Activated CD4-positive, alpha-beta T cell treated with anti-CD3 and anti-CD28 coated beads for 36 hours (primary cell): ENCODE results near the gene TNN. TPM values are rescaled to one million over a fixed set of nuclear protein-coding genes. Genes with fewer than 3 reads are reported as not detected.
"Not testable (repeated sequence)": the region's sequence is repeated elsewhere in the genome, so short reads cannot be mapped to it uniquely, and the experiment has no call there.

ENCODE experiments used
- ATAC-seq: fragments of 200-7000 bp; cut with Tn5 transposase; one replicate; pipeline ENCODE4 v1.10.0; 2021; ENCODE audit warnings: mild to moderate bottlenecking, moderate library complexity
- CTCF ChIA-PET: fragments of 350-600 bp; sonication (Branson Sonifier 250); formaldehyde crosslinking; loops from one replicate; lab custom pipeline; 2021; ENCODE audit warnings: antibody characterized with exemption; lab: Charles Lee
- POLR2A ChIA-PET: fragments of 350-600 bp; sonication (Branson Sonifier 250); formaldehyde crosslinking; loops from one replicate; lab custom pipeline; 2021; ENCODE audit warnings: antibody characterized with exemption, inconsistent platforms; lab: Charles Lee
- DNase-seq: peaks from one replicate; pipeline ENCODE4 v3.0.0-alpha.2; 2020
- H3K27ac Mint-ChIP-seq: one replicate; pipeline ENCODE4 v1.8.0; 2021; ENCODE audit warnings: mixed read lengths
- H3K27me3 Mint-ChIP-seq: one replicate; pipeline ENCODE4 v1.8.0; 2021; ENCODE audit warnings: mixed read lengths
- H3K36me3 Mint-ChIP-seq: one replicate; pipeline ENCODE4 v1.8.0; 2021; ENCODE audit warnings: low read depth, mixed read lengths
- H3K4me1 Mint-ChIP-seq: one replicate; pipeline ENCODE4 v1.8.0; 2021; ENCODE audit warnings: mixed read lengths
- H3K4me3 Mint-ChIP-seq: one replicate; pipeline ENCODE4 v1.8.0; 2021; ENCODE audit warnings: mild to moderate bottlenecking, moderate library complexity, mixed read lengths
- H3K9me3 Mint-ChIP-seq: one replicate; pipeline ENCODE4 v1.8.0; 2021; ENCODE audit warnings: low read depth, mixed read lengths
- intact Hi-C, 2 experiments: fragments of 100-400 bp; cut with DNase I in 1 of 2; cut with micrococcal nuclease in 1 of 2; formaldehyde crosslinking; loops; one replicate each; pipeline versions ENCODE4 v1.14.2 to v1.15.1; 2022 to 2024; cut with DNase I, micrococcal nuclease
- total RNA-seq, 2 experiments: library from RNA; stranded (reverse); gene quantifications; one replicate each; pipeline ENCODE4 v1.2.3, GENCODE V29; 2021

TNN gene
- total RNA-seq, 2 experiments from 2014 or later = 0.05 TPM; not detected in 1

DNA sequence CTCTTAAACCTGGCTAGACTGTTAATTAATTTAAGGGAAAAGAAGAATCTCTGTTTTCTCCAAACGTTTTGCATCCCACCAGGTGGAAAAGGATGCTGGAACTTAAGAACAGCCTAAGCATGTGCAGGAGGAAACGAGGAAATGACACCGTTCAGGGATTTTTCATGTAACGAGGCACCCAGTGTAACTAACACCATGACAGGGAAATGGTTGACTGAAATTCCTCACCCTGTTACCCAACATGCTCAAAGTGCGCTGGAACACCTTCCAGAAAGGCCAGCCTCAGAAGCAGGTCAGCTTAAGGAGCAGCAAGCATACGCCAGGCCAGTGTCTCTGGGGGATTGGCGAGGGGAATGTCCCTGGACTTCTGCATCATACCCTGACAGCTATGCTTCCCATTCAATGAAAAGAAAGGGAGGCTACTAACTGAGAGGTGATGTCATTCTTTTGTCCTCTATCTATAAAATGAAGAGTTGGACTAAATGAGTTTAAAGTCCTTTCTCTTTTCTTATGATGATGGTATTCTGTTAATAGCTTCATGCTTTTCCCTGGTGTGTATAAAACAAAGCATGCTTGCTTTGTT, 21.6 kb downstream of the TNN start:
- intact Hi-C loops = no loop called here
- Mint-ChIP-seq H3K27ac (no peak overlapping the region), H3K27me3 (no peaks in the 10 kb centered on the region), H3K4me1 (no peaks in the 10 kb centered on the region), H3K4me3 (no peak overlapping the region), H3K36me3 (no peaks in the 10 kb centered on the region), H3K9me3 (no peaks in the 10 kb centered on the region)
- ChIA-PET CTCF (interaction anchor here (0.6 to 1.6 kb wide), 3 partner anchors 63 to 827 kb away, joined by 3 to 4 read pairs (median 3); no protein-coding TSS in a partner anchor), POLR2A (no interaction called here)
- DNase-seq (no peak), ATAC-seq (no peak)

DNA sequence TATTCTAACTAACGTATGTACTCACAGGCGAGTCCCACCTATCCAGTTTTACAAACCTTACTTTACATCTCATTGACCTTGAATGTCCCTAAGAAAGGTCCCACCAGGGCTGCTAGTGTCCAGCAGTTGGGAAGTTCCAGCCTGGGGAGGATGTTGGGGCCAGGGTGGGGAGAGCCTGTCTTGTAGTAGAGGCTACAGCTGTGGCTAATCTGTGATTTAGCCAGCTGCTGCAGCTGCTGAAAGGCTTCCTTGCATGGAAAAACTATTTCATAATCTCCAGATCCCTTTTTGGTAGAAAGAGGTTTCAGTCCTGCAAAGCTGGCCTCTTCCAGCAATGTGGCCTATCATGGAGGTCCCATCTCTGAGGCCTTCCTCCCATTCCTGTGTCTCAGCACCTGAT, 23.1 kb downstream of the TNN start:
- ATAC-seq (no peak), DNase-seq (no peak)
- Mint-ChIP-seq H3K9me3 (no peaks in the 10 kb centered on the region), H3K36me3 (no peaks in the 10 kb centered on the region), H3K4me1 (no peaks in the 10 kb centered on the region), H3K27ac (no peak overlapping the region), H3K27me3 (no peaks in the 10 kb centered on the region), H3K4me3 (no peak overlapping the region)
- ChIA-PET POLR2A (no interaction called here), CTCF (interaction anchor here (0.6 to 1.3 kb wide), 3 partner anchors 23 to 57 kb away, joined by 3 read pairs; partner anchors contain the start of gene TNN)
- intact Hi-C loops = no loop called here

DNA sequence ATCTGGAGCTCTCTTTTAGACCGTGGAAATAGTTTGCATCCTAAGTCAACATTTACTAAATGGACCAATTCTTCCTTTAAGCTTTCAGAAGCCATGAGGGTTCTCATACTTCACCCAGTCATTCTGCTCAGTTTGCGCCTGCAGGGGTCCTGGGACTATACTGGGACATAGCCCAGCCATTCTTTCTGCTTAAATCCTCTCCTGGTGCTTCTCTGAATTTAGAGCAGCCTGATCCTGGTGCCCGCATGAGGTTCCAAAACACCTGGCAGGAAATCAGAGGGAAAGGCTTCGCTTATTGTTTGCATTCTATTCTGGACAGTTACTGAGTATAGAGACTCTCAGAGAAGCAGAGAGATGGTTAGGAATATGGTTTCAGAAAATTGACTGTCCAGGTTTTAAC, 27.0 kb downstream of the TNN start:
- H3K27me3 Mint-ChIP-seq = no peaks in the 10 kb centered on the region
- ATAC-seq (no peak), DNase-seq (no peak)
- H3K27ac Mint-ChIP-seq = no peak overlapping the region
- no peaks in the 10 kb centered on the region for H3K9me3 Mint-ChIP-seq
- no peaks in the 10 kb centered on the region for H3K36me3 Mint-ChIP-seq
- POLR2A ChIA-PET = no interaction called here
- no peaks in the 10 kb centered on the region for H3K4me1 Mint-ChIP-seq
- no peak overlapping the region for H3K4me3 Mint-ChIP-seq
- CTCF ChIA-PET = interaction anchor here (0.9 kb wide), 1 partner anchor 56 kb away, joined by 3 read pairs; no protein-coding TSS in a partner anchor
- intact Hi-C loops = no loop called here

DNA sequence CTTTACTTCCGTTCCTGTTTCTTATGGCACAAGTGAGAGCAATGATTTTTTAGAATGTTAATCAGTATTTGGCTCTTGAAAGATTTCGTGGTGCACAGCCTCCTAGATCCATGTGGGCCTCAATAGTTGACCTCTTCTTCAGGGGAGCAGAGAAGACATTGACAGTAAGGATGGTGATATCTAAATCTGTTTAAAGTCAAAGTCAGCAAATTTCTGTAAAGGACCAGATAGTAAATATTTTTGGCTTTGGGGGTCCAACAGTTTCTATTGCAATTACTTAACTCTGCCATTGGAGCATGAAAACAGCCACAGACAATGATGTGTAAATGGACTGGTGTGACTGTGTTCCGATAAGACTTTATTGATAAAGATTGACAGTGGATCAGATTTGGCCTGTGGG, 27.4 kb downstream of the TNN start:
- Mint-ChIP-seq H3K9me3 (no peaks in the 10 kb centered on the region), H3K36me3 (no peaks in the 10 kb centered on the region), H3K27ac (no peak overlapping the region), H3K27me3 (no peaks in the 10 kb centered on the region), H3K4me1 (no peaks in the 10 kb centered on the region), H3K4me3 (no peak overlapping the region)
- POLR2A ChIA-PET = no interaction called here
- intact Hi-C loops = no loop called here
- ATAC-seq (no peak), DNase-seq (no peak)
- CTCF ChIA-PET = interaction anchor here (0.9 kb wide), 1 partner anchor 55 kb away, joined by 3 read pairs; no protein-coding TSS in a partner anchor

DNA sequence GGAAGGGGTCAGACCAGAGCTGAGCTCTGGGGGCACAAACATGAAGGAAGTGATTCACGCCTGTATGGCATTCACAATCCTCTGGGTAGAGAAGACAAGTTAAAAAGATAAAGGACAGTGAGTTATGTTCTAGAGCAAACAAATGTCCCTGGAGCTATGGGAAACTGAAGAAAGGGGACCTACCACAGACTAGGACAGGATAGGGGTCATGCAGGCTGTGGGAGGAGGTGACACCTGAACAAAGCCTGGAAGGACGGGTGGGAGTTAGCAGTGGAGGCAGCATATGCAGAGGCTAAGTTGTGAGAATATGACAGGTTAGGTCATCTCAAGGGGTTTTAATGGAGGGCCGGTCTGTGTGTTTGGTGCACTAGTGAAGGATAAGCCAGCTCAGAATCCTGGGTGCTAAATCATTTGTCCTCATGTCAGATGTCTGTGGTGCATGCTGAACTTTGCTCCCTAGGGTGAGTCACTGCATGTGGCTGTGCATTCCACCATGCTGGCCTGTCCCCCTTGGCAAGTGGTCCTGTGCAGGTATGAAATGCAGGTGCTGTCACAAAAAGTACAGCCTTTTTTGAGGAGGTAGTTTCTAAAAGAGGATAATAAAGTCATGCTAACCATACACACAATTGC, 28.5 kb downstream of the TNN start:
- H3K9me3 Mint-ChIP-seq = no peaks in the 10 kb centered on the region
- no peak for DNase-seq
- ChIA-PET CTCF (interaction anchor here (0.7 kb wide), 1 partner anchor 1412 kb away, joined by 3 read pairs; no protein-coding TSS in a partner anchor), POLR2A (no interaction called here)
- no peaks in the 10 kb centered on the region for H3K27me3 Mint-ChIP-seq
- H3K36me3 Mint-ChIP-seq = no peaks in the 10 kb centered on the region
- no peak overlapping the region for H3K4me3 Mint-ChIP-seq
- no peak overlapping the region for H3K27ac Mint-ChIP-seq
- no peak for ATAC-seq
- intact Hi-C loops = no loop called here
- no peaks in the 10 kb centered on the region for H3K4me1 Mint-ChIP-seq

DNA sequence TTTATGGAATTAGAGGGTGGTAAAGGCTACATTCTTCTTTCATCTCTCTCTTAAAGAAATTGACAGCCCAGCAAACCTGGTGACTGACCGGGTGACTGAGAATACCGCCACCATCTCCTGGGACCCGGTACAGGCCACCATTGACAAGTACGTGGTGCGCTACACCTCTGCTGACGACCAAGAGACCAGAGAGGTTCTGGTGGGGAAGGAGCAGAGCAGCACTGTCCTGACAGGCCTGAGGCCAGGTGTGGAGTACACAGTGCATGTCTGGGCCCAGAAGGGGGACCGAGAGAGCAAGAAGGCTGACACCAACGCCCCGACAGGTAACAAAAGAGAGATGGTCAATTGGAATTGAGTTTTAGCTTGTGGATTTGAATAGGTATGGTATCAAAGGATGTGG, 29.7 kb downstream of the TNN start:
- Mint-ChIP-seq H3K27ac (no peak overlapping the region), H3K27me3 (no peaks in the 10 kb centered on the region), H3K36me3 (no peaks in the 10 kb centered on the region), H3K9me3 (no peaks in the 10 kb centered on the region), H3K4me3 (no peak overlapping the region), H3K4me1 (no peaks in the 10 kb centered on the region)
- DNase-seq (no peak), ATAC-seq (no peak)
- ChIA-PET CTCF (interaction anchor here (0.6 kb wide), 2 partner anchors 61 to 490 kb away, joined by 3 read pairs; no protein-coding TSS in a partner anchor), POLR2A (no interaction called here)
- intact Hi-C loops = no loop called here

DNA sequence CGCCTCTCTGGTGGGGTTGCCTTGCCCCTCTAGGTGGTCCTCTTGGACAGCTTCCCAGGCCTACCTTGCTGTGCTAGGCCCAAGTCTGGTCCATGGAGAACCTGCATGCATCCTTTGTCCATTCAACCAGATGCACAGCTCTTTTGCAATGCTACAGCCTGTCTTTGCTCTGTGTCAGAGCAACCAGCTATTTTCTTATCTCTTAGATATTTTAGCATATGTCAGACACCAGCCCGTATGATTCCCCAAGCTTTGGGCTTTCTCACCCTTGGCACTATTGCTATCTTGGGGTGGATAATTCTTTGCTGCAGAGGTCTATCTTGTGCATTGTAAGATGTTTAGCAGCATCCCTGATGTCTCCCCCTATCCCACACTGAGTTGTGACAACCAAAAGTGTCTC, 32.3 kb downstream of the TNN start:
- Mint-ChIP-seq H3K27me3 (no peaks in the 10 kb centered on the region), H3K9me3 (no peaks in the 10 kb centered on the region), H3K4me1 (no peaks in the 10 kb centered on the region), H3K36me3 (no peaks in the 10 kb centered on the region), H3K4me3 (no peak overlapping the region), H3K27ac (no peak overlapping the region)
- DNase-seq (no peak), ATAC-seq (no peak)
- ChIA-PET CTCF (no interaction called here), POLR2A (no interaction called here)
- intact Hi-C loops = no loop called here

DNA sequence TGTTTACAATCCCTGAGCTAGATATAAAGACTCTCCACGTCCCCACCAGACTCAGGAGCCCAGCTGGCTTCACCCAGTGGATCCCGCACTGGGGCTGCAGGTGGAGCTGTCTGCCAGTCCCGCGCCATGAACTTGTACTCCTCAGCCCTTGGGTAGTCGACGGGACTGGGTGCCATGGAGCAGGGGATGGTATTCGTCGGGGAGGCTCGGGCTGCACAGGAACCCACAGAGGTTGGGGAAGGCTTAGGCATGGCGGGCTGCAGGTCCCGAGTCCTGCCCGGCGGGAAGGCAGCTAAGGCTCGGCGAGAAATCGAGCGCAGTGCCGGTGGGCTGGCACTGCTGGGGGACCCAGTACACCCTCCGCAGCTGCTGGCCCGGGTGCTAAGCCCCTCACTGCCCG, 34.5 kb downstream of the TNN start:
- DNase-seq, H3K36me3 Mint-ChIP-seq, H3K4me3 Mint-ChIP-seq, H3K27me3 Mint-ChIP-seq, H3K4me1 Mint-ChIP-seq, CTCF ChIA-PET, H3K27ac Mint-ChIP-seq, ATAC-seq, intact Hi-C loops, POLR2A ChIA-PET, H3K9me3 Mint-ChIP-seq: not testable (repeated sequence)

DNA sequence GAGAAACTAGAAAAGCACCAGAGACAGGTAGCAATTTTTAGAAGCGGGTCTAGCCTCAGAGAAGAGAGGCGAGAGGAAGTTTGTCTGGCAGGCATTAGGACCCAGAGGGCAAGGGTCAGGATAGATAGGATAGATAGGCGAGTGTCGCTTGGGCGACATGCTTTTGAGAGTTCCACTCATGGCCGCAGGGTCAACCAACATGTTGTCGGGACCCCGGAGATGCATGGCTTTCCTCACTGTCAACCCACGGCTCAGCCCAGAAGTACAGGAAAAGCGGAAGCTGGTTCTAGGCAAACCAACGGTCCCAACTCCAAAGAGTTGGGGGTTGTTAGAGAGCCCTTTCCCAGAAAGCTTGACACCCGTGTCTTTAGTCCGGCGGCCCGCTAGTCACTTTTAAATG, 38.9 kb downstream of the TNN start:
- H3K4me1 Mint-ChIP-seq, DNase-seq, intact Hi-C loops, H3K4me3 Mint-ChIP-seq, H3K9me3 Mint-ChIP-seq, ATAC-seq, POLR2A ChIA-PET, H3K27me3 Mint-ChIP-seq, H3K27ac Mint-ChIP-seq, H3K36me3 Mint-ChIP-seq, CTCF ChIA-PET: not testable (repeated sequence)

DNA sequence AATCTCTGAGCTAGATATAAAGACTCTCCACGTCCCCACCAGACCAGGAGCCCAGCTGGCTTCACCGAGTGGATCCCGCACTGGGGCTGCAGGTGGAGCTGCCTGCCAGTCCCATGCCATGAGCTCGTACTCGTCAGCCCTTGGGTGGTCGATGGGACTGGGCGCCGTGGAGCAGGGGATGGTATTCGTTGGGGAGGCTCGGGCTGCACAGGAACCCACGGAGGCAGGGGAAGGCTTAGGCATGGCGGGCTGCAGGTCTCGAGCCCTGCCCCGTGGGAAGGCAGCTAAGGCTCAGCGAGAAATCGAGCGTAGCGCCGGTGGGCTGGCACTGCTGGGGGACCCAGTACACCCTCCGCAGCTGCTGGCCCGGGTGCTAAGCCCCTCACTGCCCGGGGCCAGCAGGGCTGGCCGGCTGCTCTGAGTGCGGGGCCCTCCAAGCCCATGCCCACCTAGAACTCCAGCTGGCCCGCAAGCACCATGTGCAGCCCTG, 40.7 kb downstream of the TNN start:
- H3K9me3 Mint-ChIP-seq, H3K4me1 Mint-ChIP-seq, DNase-seq, H3K36me3 Mint-ChIP-seq, intact Hi-C loops, H3K4me3 Mint-ChIP-seq, H3K27me3 Mint-ChIP-seq, H3K27ac Mint-ChIP-seq, POLR2A ChIA-PET, ATAC-seq: not testable (repeated sequence)
- CTCF ChIA-PET = interaction anchor here (0.6 kb wide), 1 partner anchor 232 kb away, joined by 3 read pairs; no protein-coding TSS in a partner anchor

DNA sequence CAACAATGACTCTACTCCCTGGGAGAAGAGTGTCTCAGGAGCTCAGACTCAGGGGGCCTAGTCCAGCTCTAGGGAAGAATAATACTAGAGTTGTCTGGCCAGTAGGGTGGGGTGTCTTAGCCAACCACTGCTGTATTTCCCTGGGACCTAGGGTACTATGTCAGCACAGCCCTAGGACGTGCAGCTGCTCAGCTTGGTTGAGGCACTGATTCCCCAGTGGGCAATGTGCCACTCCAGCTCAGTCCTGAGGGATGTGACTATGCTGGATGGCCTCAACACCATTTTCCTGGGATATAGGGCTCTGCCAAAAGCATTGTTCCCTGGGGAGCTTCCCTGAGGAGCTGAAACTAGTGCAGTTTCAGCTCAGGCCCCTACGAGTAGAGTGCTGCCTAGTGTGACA, 47.4 kb downstream of the TNN start:
- H3K4me3 Mint-ChIP-seq = no peak overlapping the region

More for the DNA sequence above, 47.4 kb downstream of the TNN start:
- Mint-ChIP-seq H3K27ac (no peak overlapping the region), H3K27me3 (peaks cover 10% of the 10 kb centered on the region), H3K36me3 (no peaks in the 10 kb centered on the region), H3K9me3 (peaks cover 16% of the 10 kb centered on the region), H3K4me1 (no peaks in the 10 kb centered on the region)
- CTCF ChIA-PET = interaction anchor here (0.6 to 2.1 kb wide), 8 partner anchors 8 to 100 kb away, joined by 3 to 9 read pairs (median 3); no protein-coding TSS in a partner anchor
- intact Hi-C loops = no loop called here
- POLR2A ChIA-PET = no interaction called here
- ATAC-seq = no peak
- DNase-seq = no peak
